NCI-H226 (cell line): ENCODE results near the gene RASSF3.

Experiments
- DNase-seq: peaks from one replicate; pipeline ENCODE4 v3.0.0-alpha.2; 2015

The RASSF3 gene

DNA sequence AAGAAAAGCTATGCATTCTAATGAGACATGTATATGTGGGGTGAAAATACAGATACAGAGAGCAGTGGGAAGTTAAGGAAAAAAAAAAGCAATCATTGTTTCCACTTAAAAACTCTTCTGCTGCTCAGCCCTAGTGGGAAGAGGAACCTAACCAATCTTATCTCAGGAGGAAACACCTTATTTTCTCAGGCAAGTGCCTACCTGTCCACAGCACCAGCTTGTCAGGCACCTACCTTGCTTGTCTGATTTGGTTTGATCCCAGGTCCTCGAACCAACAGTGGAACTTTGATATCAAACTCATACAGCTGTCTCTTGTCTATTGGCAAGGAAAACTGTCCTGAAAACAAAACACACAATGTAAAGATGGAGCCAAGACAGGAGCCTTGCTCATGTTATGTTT lies 126.5 kb downstream of the RASSF3 start:
- no peak for DNase-seq

DNA sequence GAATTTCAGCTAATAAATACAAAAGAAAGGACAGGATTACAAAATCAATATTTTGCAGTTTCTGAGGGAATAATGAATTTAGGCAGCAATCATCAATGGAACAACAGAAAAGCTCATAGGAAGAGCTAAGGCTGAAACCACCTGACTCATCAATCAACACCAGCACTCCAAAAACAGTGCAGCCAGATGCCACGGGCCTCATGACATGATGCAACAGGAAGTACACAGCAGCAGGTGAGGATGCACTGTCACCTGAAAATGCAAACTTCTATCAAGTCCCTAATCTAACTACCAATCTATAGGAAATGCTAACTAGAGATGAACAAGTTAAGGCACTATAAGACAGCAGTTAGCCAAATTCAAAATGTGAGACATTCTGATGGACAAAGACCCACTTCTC lies 127.2 kb downstream of the RASSF3 start:
- no peak for DNase-seq

DNA sequence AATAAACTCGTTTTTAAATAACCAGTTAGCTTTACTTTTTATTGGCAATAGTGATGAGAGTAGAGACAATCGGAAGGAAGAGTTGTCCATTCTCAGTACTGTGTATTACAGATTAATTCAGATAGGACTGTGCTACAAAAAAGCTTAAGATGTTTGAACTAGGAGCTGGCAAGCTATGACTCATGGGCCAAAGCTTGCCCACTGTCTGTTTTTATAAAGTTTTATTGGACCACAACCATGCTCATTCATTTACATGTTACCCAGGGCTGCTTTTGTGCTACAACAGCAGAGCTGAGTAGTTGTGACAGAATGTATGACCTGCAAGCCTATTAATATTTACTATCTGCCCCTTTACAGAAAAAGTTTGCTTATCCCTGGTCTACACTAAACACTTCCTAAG lies 129.5 kb downstream of the RASSF3 start:
- DNase-seq: peak; percentile 22

DNA sequence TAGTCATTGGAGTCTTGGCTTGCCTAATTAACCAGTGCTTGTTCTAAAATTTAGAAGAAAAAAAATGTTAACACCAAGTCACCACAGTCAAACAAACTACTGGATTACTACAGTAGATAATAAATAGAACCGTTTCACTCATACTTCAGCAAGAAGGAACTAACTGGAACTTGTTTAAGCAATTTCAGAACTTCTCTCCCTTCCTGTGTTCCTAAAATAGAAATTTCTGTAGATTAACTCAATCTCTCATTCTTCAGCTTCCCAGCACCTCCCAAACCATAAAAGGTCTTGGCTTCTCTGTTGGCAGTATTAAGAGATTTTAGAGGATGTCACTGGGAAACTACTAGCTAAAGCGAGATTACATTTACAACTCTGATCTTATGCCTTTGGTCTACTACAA lies 130.4 kb downstream of the RASSF3 start:
- DNase-seq: no peak

DNA sequence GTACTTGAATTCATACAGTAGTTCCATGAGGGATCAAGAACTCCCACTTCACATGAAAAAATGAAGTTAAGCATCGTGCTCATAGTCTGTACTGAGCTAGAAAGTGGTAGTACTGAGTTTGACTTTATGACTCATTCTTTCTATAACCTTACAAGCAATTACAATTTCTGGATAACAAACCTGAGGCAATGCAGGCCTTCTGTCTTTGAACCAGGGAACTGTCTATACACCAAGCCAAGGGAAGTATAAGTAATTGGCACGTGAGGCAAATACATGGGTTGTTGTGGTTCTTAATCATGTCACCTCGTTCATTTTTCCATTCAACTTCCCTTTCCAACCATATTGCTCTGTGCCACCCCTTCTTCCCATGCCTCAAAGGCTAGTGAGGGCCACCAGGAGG lies 132.1 kb downstream of the RASSF3 start:
- no peak for DNase-seq

DNA sequence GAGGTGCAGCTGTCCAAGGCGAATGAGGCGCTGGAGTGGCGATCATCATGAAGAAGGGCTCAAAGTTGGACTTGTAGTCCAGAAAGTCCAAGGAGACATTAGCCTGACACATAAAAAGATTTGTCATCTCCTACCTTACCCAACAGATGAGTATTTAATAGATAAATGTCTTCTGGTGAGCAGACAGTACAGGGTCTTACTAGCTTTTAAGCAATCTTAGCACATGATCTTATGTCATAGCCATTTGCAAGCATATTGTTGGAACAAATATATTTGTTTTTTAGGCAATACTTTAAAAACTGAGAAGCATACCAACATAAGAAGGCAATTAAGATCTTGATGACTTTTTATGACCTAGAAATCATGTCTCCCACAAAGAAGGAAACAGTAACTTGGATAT lies 132.9 kb downstream of the RASSF3 start:
- no peak for DNase-seq

DNA sequence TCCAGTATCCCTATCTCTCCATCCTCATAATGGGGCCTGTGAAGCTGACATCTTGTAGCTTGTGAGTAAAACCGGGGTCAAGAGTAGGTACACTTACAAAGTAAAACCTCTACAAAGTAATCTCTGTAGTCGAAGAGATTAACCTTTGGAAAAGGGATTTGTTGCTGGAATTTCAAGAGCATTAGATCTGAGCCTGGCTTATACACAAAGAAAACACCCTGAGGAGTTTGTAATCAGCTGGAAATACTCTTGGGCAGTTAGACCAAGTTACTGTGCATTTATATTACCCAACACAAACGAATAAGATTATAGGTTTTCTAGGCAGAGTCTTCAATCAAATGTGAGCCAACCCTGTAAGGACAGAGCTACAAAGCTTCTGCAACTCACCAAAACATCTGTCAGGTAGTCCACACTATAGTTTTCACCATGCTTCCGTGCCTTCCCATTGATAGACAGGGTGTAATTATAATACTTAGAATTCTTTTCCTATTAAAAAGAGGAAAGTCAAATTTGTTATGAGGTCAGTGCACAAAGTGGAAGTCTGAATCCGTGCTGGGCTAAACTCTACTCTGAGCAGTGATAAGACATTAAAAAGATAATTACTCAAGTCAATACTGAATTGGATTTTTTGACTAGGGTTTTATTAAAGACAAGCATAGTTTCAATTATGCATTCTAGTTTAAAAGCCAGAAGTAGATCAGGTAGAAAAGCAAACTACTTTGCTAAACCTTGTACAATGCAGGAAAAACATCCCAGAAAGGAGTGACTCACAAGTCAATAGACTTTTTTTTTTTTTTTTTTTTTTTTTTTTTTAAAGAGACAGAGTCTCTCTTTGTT lies 134.3 kb downstream of the RASSF3 start:
- DNase-seq: no peak

DNA sequence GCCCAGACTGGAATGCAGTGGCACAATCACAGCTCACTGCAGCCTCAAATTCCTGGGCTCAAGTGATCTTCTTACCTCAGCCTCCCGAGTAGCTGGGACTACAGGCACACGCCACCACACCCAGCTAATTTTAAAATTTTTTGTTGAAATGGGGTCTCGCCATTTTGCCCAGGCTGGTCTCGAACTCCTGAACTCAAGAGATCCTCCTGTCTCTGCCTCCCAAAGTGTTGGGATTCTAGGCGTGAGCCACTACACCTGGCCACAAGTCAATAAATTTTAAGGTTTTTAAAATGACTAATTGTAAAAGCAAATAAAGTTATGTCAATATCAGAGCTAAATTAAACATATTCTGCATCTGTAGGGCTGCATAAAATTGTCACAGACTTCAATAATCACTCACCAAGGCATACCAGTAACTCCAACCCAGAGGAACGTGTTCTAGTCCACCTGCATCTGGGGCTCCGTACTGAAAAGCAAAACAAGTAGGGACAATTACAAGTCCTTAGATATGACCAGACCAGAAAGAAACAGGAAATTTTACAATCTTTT lies 135.0 kb downstream of the RASSF3 start:
- DNase-seq: no peak

DNA sequence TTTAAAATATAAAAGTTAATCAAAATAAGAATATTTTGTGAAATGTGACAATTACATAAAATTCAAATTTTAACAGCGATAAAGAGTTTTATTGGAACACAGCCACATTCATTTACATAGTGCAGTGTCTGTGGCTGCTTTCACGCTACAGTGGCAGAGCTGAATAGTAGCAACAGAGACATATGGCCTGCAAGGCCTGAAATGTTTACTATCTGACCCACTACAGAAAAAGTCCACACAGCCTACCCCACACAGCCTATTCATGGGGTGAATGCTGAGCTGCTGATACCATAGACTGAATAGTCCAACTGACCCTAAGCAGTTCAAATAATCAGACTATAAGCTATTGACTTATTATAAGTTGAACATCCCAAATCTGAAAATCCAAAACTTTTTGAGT lies 135.7 kb downstream of the RASSF3 start:
- DNase-seq: no peak

DNA sequence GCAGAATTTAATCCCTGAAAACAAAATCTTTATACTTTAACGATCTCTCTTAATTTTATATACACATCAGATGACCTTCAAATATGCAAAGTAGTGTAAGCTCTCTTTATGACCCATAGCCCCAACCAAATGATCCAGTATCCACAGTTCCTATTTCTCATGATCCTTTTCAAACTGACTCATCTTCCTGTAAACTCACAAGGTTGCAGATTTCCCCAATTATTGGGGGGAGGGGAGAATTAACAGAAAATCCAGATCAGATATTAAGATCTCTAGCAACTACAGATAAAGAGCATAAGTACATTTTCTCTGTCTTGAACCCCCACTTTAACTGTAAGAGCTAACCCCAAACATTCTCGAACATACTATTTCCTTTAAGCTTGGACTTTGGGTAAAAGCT lies 136.4 kb downstream of the RASSF3 start:
- DNase-seq: no peak
